ENCODE measurements around the gene CHGA. TPM values are rescaled to one million over a fixed set of nuclear protein-coding genes. Genes with fewer than 3 reads are reported as not detected.
A peak's percentile ranks its signal among the peaks of the same experiment; 100 is the strongest.

Gene CHGA
- total RNA-seq, 1 experiment from 2014 or later = not detected

DNA sequence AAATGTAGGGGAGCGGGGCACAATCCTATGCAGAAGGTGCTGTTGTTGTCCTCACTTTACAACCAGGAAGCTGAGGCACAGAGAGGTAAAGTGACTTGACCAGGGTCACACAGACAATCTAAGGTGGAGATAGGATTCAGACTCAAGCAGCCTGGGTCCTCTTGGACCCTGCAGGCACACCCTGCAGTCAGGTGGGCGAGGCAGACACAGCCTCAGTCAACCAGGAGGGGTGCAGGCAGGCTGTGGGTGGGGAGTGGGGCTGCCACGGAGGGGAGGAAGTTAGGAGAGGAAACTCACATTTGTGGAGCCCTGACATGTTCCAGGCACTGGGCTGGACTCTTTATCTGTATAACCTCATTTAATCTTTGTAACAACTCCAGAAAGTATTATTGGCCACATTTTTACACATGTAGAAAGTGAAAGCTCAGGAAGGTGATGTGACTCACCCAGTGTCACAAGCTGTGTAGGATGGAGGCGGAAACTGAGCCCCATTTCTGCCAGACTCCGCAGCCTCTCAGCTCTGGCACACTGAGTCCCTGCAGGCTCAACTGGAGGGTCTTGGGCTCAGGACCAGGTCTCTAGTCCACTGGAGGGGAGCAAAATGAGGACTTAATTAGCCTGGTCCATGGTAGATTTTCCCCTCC lies 24.9 kb upstream of the CHGA start:
- no peak for DNase-seq
- no TSS peak for BruUV-seq (replicated peaks)
- CTCF ChIA-PET = interaction anchor here (0.5 kb wide), 1 partner anchor 287 kb away, joined by 4 read pairs; the partner anchor contains the start of genes LYSET and MOAP1

DNA sequence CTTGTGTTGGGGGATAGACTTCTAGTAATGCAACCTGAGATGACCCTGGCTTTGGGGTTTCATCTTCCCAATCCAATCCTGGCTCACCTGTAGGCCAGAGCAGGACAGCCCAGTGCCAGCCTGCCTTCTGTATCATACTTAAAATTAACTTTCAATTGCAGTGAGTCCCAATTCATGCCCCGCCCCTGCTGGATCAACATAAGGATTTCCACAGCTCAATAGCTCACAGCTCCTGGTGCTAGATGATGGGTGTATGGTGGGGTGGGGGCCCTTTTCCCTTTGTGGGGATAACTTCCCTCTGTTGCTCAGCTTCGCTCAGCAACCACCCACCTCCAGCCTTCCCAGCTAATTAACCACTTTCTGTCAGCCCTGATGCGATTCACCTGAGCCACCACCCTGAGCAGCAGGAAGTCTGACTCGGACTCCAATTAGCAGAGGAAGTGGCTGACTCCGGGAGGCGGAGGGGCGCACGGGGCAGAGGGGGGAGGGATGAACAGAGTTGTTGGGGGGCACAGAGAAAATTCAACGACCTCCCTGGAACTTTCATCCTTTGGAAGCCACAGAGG lies 24.3 kb upstream of the CHGA start:
- H3K4me2 ChIP-seq = no peak overlapping the region
- H3K27ac ChIP-seq = no peak overlapping the region
- H3K4me3 ChIP-seq = no peak overlapping the region
- H3K4me1 ChIP-seq (replicated peaks; ENCODE audit: insufficient read depth) = no peaks in the 10 kb centered on the region
- no peaks in the 10 kb centered on the region for H3K9me3 ChIP-seq (ENCODE audit: insufficient read depth, low read depth)
- no peaks in the 10 kb centered on the region for H3K9me2 ChIP-seq (ENCODE audit: insufficient read depth)
- intact Hi-C loops (cut with micrococcal nuclease; ENCODE audit: unreplicated experiment) = no loop called here
- no peaks in the 10 kb centered on the region for H3K79me2 ChIP-seq (ENCODE audit: low read depth)
- BruUV-seq (replicated peaks) = no TSS peak
- ChIA-PET CTCF (interaction anchor here (0.5 kb wide), 1 partner anchor 286 kb away, joined by 4 read pairs; the partner anchor contains the start of genes LYSET and MOAP1), POLR2A (ENCODE audit: unreplicated experiment) (no interaction called here)
- no peaks in the 10 kb centered on the region for H4K20me1 ChIP-seq (ENCODE audit: insufficient read depth)
- H3K36me3 ChIP-seq (ENCODE audit: low read depth) = no peaks in the 10 kb centered on the region
- H2AFZ ChIP-seq = no peak overlapping the region
- peaks cover 39% of the 10 kb centered on the region for H3K27me3 ChIP-seq (ENCODE audit: insufficient read depth, low read depth)
- H3F3A ChIP-seq (ENCODE audit: insufficient read depth, low read depth) = no peaks in the 10 kb centered on the region
- DNase-seq = no peak
- TF ChIP-seq EZH2 (IDR thresholded peaks at IDR 0.05; ENCODE audit: low read depth) (no peak), CTCF (conservative IDR thresholded peaks at IDR 0.05) (no peak)

More for the DNA sequence above, 24.9 kb upstream of the CHGA start:
- Histone ChIP-seq H3K9me3 (ENCODE audit: insufficient read depth, low read depth) (peaks cover 4% of the 10 kb centered on the region; the same call in 1 of the 2 replicates), H3K27me3 (ENCODE audit: insufficient read depth, low read depth) (peaks cover 33% of the 10 kb centered on the region), H3K79me2 (ENCODE audit: low read depth) (no peaks in the 10 kb centered on the region), H3F3A (ENCODE audit: insufficient read depth, low read depth) (no peaks in the 10 kb centered on the region), H3K4me1 (replicated peaks; ENCODE audit: insufficient read depth) (no peaks in the 10 kb centered on the region), H4K20me1 (ENCODE audit: insufficient read depth) (no peaks in the 10 kb centered on the region), H2AFZ (no peak overlapping the region), H3K9me2 (ENCODE audit: insufficient read depth) (no peaks in the 10 kb centered on the region), H3K4me2 (no peak overlapping the region), H3K27ac (no peak overlapping the region), H3K4me3 (no peak overlapping the region), H3K36me3 (ENCODE audit: low read depth) (no peaks in the 10 kb centered on the region)
- intact Hi-C loops (cut with micrococcal nuclease; ENCODE audit: unreplicated experiment) = no loop called here
- POLR2A ChIA-PET (ENCODE audit: unreplicated experiment) = no interaction called here
- TF ChIP-seq EZH2 (IDR thresholded peaks at IDR 0.05; ENCODE audit: low read depth) = no peak
- TF ChIP-seq CTCF (conservative IDR thresholded peaks at IDR 0.05) = no peak

DNA sequence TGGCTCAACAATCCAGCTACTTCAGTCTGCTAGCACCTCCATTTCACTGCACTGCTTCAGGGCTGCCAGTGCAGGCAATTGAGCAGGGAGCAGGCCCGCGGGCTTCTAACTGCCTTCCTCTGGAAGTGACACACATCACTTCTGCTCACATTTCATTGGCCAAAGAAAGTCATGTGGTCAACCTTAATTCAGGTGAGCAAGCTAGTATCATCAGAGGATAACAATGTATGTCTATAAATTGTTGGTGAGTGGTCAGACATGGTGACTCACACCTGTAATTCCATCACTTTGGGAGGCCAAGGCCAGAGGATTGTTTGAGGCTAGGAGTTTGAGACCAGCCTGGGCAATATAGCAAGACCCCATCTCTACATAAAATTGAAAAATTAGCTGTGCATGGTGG lies 22.3 kb upstream of the CHGA start:
- Histone ChIP-seq H3K9me2 (ENCODE audit: insufficient read depth) (no peaks in the 10 kb centered on the region), H3K36me3 (ENCODE audit: low read depth) (no peaks in the 10 kb centered on the region), H3K4me3 (no peak overlapping the region), H3K27me3 (ENCODE audit: insufficient read depth, low read depth) (peaks cover 49% of the 10 kb centered on the region), H3F3A (ENCODE audit: insufficient read depth, low read depth) (no peaks in the 10 kb centered on the region), H2AFZ (no peak overlapping the region), H4K20me1 (ENCODE audit: insufficient read depth) (no peaks in the 10 kb centered on the region), H3K4me1 (replicated peaks; ENCODE audit: insufficient read depth) (no peaks in the 10 kb centered on the region), H3K4me2 (no peak overlapping the region), H3K79me2 (ENCODE audit: low read depth) (no peaks in the 10 kb centered on the region), H3K9me3 (ENCODE audit: insufficient read depth, low read depth) (no peaks in the 10 kb centered on the region), H3K27ac (no peak overlapping the region)
- intact Hi-C loops (cut with micrococcal nuclease; ENCODE audit: unreplicated experiment) = no loop called here
- TF ChIP-seq CTCF (conservative IDR thresholded peaks at IDR 0.05) (no peak), EZH2 (IDR thresholded peaks at IDR 0.05; ENCODE audit: low read depth) (no peak)
- CTCF ChIA-PET = no interaction called here
- BruUV-seq (replicated peaks) = no TSS peak
- POLR2A ChIA-PET (ENCODE audit: unreplicated experiment) = no interaction called here
- peak in 1 of 2 experiments; percentile 50 for DNase-seq

All from PC-9 (cell line).